ENCODE data around the gene ESPL1.

ESPL1 gene

GRCh38 chr12:53267999-53268629 is at the start of gene ESPL1:
ESPL1 (plus strand) TSS chr12:53268299; CDS start chr12:53268767, 468 bp downstream.
- DNase-seq: peak; percentile 51

GRCh38 chr12:53218551-53219291 is 49.4 kb upstream of the ESPL1 start:
- no peak for DNase-seq

DNA sequence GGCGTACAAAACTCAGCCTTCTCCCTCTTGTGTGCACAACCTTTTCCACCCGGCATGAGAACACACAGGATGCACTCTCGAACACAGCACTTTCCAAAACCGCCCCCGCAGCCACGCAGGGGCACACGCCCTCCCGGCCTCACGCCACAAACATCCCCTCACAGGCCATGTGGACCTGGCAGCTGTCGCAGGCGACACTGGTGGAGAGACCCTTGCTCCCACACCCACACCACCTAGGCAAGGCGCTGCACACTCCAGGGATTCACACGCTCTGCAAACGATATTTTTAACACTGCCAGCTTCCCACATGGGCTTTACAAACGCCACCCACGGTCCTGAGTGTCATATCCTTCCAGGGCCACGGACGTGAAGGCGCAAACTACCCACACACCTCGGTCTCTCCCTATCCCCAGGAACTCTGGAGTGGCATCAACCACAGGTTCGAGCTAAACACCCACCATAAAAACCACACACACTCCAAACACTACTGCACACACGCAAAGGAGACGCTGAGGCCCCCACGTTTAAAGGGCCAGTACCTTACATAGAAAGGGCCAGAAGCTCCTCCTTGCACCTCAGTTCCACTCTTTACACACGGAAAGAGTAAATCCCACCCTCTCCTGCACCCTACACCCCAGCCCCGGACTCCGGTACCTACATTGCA is 48.7 kb upstream of the ESPL1 start:
- no peak for DNase-seq

GRCh38 chr12:53219956-53220693 is 48.0 kb upstream of the ESPL1 start:
- no peak for DNase-seq

GRCh38 chr12:53220694-53221202 is 47.4 kb upstream of the ESPL1 start:
- peak; percentile 65 for DNase-seq

- no peak for DNase-seq
These were observed 46.7 kb upstream of the ESPL1 start for GRCh38 chr12:53221203-53222080.

- no peak for DNase-seq
These were observed 45.9 kb upstream of the ESPL1 start for GRCh38 chr12:53222170-53222721.

- no peak for DNase-seq
These were observed 45.3 kb upstream of the ESPL1 start for GRCh38 chr12:53222806-53223261.

GRCh38 chr12:53223389-53224060 is 44.6 kb upstream of the ESPL1 start:
- no peak for DNase-seq

- DNase-seq: no peak
These were observed 43.8 kb upstream of the ESPL1 start for GRCh38 chr12:53224061-53224896.

DNA sequence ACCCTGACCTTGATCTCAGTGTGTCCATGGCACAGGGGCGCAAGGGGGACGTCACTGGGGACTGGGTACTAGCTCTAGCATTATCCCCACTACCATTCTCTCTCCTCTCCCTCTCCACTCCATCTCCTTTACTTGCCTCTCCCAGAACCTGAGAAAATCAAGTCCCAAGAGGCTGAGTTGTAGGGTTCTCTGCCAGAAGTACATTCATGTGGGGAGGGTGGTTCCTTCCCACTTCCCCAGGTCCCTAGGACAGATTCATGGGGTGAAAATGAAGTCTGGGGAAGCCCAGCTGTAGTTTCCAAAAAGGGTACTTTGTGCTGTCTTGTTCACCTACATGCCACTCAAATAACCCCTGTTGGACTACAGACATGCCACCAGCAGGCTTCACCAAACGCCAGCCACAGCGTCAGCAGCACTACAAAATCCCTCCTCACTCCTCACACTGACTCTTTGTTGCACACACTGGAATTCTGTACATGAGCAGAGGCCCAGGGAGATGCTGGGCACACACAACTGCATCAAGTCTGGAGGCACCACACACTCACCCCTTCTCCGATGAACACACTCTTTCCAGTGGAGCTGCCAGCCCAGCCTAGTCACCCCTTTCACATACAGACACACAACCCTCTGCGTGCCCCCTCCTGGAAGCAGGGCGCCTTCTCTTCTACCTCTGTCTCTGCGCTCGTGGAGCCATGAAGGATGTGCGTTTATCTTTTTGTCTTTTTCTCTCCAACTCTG is 43.0 kb upstream of the ESPL1 start:
- DNase-seq: no peak

DNA sequence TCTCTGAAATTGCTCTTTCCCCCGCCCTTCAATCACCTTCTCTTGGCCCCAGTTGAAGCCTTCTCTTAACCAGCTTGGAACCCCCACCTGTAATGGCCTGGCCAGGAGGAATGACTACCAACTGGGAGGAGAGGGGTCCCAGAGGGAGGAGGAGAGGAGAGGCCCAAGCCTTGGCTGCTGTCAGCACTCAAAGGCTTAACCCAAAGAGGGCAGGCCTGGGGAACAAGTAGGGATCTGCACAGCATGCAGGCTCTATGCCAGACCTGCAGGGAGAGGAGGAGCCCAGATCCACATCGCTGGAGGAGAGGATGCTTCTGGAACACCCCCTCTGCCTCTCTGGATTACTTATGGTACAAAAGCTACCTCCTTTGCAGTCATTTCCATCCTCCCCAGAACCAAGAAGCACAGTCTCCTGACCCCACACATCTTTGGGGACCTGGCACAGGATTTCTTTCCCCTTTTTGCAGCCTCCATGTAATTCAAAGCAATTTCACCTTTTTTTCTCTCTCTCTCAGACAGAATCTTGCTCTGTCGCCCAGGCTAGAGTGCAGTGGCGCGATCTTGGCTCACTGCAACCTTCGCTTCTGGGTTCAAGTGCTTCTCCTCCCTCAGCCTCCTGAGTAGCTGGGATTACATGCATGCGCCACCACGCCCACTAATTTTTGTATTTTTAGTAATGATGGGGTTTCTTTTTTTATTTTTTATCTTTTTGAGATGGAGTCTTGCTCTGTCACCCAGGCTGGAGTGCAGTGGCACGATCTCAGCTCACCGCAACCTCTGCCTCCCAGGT is 42.3 kb upstream of the ESPL1 start:
- no peak for DNase-seq

GRCh38 chr12:53226815-53227214 is 41.3 kb upstream of the ESPL1 start:
- no peak for DNase-seq

DNA sequence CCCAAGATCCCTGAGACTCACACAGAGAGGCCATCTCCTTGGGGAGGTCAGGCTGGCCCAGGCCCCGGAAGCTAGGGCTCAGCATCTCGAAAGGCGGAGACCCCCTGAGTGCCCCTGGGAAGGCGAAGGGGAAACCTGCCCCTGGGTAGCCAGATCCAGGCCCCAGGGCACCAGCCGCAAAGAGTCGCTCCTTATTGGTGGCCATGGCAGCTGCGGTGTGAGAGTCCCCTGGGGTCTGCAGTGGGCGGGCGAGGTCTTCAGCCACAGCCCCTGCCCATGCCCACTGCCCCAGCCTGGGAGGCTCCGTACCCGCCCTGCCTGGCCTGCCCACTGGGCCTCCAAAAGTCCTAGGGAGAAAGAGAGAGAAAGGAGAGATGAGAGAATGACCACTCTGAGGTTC is 40.8 kb upstream of the ESPL1 start:
- DNase-seq: no peak

GRCh38 chr12:53227836-53228235 is 40.3 kb upstream of the ESPL1 start:
- no peak for DNase-seq

DNA sequence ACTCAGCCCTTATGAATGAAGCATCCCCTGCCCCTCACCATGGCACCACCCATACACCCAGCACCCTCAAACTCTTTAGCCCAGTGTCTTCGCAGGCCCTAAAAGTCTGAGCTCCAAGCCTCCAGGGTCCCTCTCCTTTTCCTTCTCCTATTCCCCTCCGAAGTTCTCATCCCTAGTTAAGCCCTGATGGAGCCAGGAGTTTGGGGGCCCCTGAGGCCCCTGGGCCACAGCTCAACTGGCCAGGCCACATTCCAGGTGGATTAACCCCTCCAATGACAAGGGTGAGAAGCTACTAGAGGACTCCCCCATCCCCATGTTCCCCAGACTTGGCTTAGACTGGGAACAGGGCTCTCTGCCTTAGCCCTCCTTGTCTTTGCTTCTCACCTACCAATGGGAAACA is 38.6 kb upstream of the ESPL1 start:
- no peak for DNase-seq

- no peak for DNase-seq
These were observed 37.8 kb upstream of the ESPL1 start for GRCh38 chr12:53230108-53230845.

DNA sequence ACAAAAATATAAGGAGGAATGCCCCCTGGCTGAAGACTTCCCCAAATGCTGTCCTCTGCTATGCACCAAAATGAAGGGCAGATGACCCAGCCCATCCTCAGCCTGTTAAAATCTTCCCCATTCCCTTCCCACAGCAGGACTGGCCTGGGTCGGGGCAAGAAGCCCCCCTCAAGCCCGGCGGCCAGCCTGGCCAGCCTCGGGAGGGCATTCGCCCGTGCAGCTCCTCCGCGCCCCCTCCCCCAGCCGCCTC is 36.5 kb upstream of the ESPL1 start:
- no peak for DNase-seq
